Panc1 (cell line): ENCODE results near the gene RNF213. TPM values are rescaled to one million over a fixed set of nuclear protein-coding genes. Genes with fewer than 3 reads are reported as not detected.

Experiments used
- ATAC-seq: fragments of 200-7000 bp; cut with Tn5 transposase; 2 replicates; pipeline ENCODE4 v1.9.1; 2020; ENCODE audit warnings: mild to moderate bottlenecking, moderate library complexity
- BruUV-seq: library from RNA; stranded (reverse); fragments of 400-500 nt; replicated peaks from 2 replicates; lab custom pipeline; 2021; lab: Mats Ljungman, UMichigan
- CTCF ChIA-PET: fragments of 300-600 bp; sonication (Branson Sonifier 250); formaldehyde crosslinking; loops from one replicate; lab custom pipeline; 2022; ENCODE audit warnings: antibody characterized with exemption; lab: Charles Lee
- POLR2A ChIA-PET: fragments of 300-600 bp; sonication (Branson Sonifier 250); formaldehyde crosslinking; loops from one replicate; lab custom pipeline; 2022; ENCODE audit warnings: antibody characterized with exemption; lab: Charles Lee
- DNase-seq: peaks from one replicate; pipeline ENCODE4 v3.0.0-alpha.2; 2010; ENCODE audit warnings: low read depth, low spot score
- H3K27ac ChIP-seq: 2 replicates; pipeline ENCODE4 v1.5.1; 2011; ENCODE audit warnings: mild to moderate bottlenecking, low read length, inconsistent platforms
- H3K27me3 ChIP-seq: fragments of 200-500 bp; sonication (Bioruptor generic); 2 replicates; pipeline ENCODE4 v1.6.0; 2014; ENCODE audit warnings: low read length, inconsistent platforms; ENCODE audit not compliant: control insufficient read depth, insufficient read depth
- H3K36me3 ChIP-seq: fragments of 200-500 bp; sonication (Bioruptor generic); 2 replicates; pipeline ENCODE4 v1.5.1; 2014; ENCODE audit warnings: inconsistent platforms, mild to moderate bottlenecking, low read length, moderate library complexity; ENCODE audit not compliant: control insufficient read depth, insufficient read depth
- H3K4me1 ChIP-seq: 2 replicates; pipeline ENCODE4 v1.5.1; 2011; ENCODE audit warnings: inconsistent platforms, mild to moderate bottlenecking, low read length, moderate library complexity; ENCODE audit not compliant: control insufficient read depth, insufficient read depth
- H3K4me3 ChIP-seq, 2 experiments: 2 replicates each; pipeline ENCODE4 v1.5.1; 2011 to 2012; ENCODE audit warnings: low read depth in 2 of 2, low read length in 2 of 2, mild to moderate bottlenecking in 2 of 2, inconsistent platforms in 1 of 2, moderate library complexity in 1 of 2
- H3K9me3 ChIP-seq: fragments of 200-500 bp; sonication (Bioruptor generic); 2 replicates; pipeline ENCODE4 v1.5.1; 2014; ENCODE audit warnings: low read depth, mild to moderate bottlenecking, inconsistent platforms, low read length, moderate library complexity; ENCODE audit not compliant: control insufficient read depth, insufficient read depth
- CTCF ChIP-seq: fragments of 450-650 bp; IDR thresholded peaks from 2 replicates; pipeline ENCODE4 v1.5.1; 2017; ENCODE audit warnings: mild to moderate bottlenecking
- POLR2AphosphoS5 ChIP-seq: IDR thresholded peaks from 2 replicates; pipeline ENCODE4 v1.6.1; 2012; ENCODE audit warnings: mild to moderate bottlenecking, low read depth, low read length, moderate library complexity
- SIN3A ChIP-seq: IDR thresholded peaks from 2 replicates; pipeline ENCODE4 v1.6.1; 2012; ENCODE audit warnings: low read depth, mild to moderate bottlenecking, low read length, moderate library complexity, borderline replicate concordance; ENCODE audit not compliant: insufficient read depth
- TCF7L2 ChIP-seq: IDR thresholded peaks from 2 replicates; pipeline ENCODE4 v1.6.1; 2011; ENCODE audit warnings: mild to moderate bottlenecking, low read depth, low read length, inconsistent platforms
- in situ Hi-C: cut with HindIII; loops from 2 replicates; pipeline ENCODE4 v1.10.0; 2016; ENCODE audit warnings: low sequenced_read_pairs, low pct_unique_long_range_greater_than_20kb
- intact Hi-C: fragments of 100-400 bp; cut with micrococcal nuclease; formaldehyde crosslinking; loops from one replicate; pipeline ENCODE4 v1.10.0; 2022; ENCODE audit not compliant: unreplicated experiment
- total RNA-seq: library from RNA; stranded (reverse); gene quantifications from one replicate; pipeline ENCODE4 v1.2.1, GENCODE V29; 2021; ENCODE audit not compliant: unreplicated experiment
- TF ChIP-seq, protein P1 (sequence below), 2 experiments: IDR thresholded peaks; 2 replicates each; pipeline ENCODE4 v1.6.1; 2011 to 2012; ENCODE audit warnings: low read depth in 2 of 2, control low read depth in 1 of 2, low read length in 1 of 2, mild to moderate bottlenecking in 1 of 2, moderate library complexity in 1 of 2; ENCODE audit not compliant: insufficient read depth in 1 of 2

Gene RNF213
- total RNA-seq, 1 experiment from 2014 or later: 230 TPM

GRCh38 chr17:80442323-80442659, 181.6 kb downstream of the RNF213 start:
- CTCF ChIA-PET: no interaction called here

DNA sequence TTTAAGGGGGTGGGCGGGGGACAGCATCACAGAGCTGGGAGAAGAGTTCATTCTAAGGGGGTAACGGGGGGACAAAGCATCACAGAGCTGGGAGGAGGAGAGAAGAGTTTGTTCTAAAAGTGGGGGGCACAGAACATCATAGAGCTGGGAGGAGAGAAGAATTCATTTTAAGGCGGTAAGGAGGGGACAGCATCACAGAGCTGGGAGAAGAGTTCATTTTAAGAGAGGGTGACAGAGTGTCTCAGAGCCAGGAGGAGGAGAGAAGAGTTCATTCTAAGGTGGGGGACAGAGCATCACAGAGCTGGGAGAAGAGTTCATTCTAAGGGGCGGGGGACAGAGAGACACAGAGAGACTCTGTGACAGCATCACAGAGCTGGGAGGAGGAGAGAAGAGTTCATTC, 182.1 kb downstream of the RNF213 start:
- Histone ChIP-seq H3K27ac (no peak overlapping the region), H3K4me3 (no peak overlapping the region), H3K27me3 (no peaks in the 10 kb centered on the region), H3K4me1 (no peaks in the 10 kb centered on the region), H3K36me3 (no peaks in the 10 kb centered on the region), H3K9me3 (no peaks in the 10 kb centered on the region)
- ChIA-PET CTCF (no interaction called here), POLR2A (interaction anchor here (0.7 kb wide), 1 partner anchor 53 kb away, joined by 3 read pairs; no protein-coding TSS in a partner anchor)
- TF ChIP-seq, protein P1, sequence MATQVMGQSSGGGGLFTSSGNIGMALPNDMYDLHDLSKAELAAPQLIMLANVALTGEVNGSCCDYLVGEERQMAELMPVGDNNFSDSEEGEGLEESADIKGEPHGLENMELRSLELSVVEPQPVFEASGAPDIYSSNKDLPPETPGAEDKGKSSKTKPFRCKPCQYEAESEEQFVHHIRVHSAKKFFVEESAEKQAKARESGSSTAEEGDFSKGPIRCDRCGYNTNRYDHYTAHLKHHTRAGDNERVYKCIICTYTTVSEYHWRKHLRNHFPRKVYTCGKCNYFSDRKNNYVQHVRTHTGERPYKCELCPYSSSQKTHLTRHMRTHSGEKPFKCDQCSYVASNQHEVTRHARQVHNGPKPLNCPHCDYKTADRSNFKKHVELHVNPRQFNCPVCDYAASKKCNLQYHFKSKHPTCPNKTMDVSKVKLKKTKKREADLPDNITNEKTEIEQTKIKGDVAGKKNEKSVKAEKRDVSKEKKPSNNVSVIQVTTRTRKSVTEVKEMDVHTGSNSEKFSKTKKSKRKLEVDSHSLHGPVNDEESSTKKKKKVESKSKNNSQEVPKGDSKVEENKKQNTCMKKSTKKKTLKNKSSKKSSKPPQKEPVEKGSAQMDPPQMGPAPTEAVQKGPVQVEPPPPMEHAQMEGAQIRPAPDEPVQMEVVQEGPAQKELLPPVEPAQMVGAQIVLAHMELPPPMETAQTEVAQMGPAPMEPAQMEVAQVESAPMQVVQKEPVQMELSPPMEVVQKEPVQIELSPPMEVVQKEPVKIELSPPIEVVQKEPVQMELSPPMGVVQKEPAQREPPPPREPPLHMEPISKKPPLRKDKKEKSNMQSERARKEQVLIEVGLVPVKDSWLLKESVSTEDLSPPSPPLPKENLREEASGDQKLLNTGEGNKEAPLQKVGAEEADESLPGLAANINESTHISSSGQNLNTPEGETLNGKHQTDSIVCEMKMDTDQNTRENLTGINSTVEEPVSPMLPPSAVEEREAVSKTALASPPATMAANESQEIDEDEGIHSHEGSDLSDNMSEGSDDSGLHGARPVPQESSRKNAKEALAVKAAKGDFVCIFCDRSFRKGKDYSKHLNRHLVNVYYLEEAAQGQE (IDR thresholded peaks at IDR 0.05; ENCODE audit: insufficient read depth in 1 of 2, low read depth in 2 of 2, low read length in 1 of 2): peak in 1 of 2 experiments; percentile 39; a peak in 1 of 4 replicates
- TF ChIP-seq SIN3A (no peak), TCF7L2 (no peak)
- in situ Hi-C loops: no loop called here
- BruUV-seq: no TSS peak
- DNase-seq (no peak), ATAC-seq (no peak)
- intact Hi-C loops: no loop called here

More at GRCh38 chr17:80442323-80442659, 181.6 kb downstream of the RNF213 start:
- no peak for DNase-seq
- intact Hi-C loops: no loop called here
- no peaks in the 10 kb centered on the region for H3K36me3 ChIP-seq
- no peaks in the 10 kb centered on the region for H3K9me3 ChIP-seq
- no peak for ATAC-seq
- BruUV-seq: no TSS peak
- no peak overlapping the region for H3K4me3 ChIP-seq
- in situ Hi-C loops: no loop called here
- TF ChIP-seq CTCF: no peak
- no peak for TF ChIP-seq SIN3A
- TF ChIP-seq TCF7L2: no peak
- no peak for TF ChIP-seq POLR2AphosphoS5
- TF ChIP-seq, protein P1 (IDR thresholded peaks at IDR 0.05; ENCODE audit: insufficient read depth in 1 of 2, low read depth in 2 of 2, low read length in 1 of 2): peak in 1 of 2 experiments; percentile 54; a peak in 1 of 4 replicates
- H3K27me3 ChIP-seq: no peaks in the 10 kb centered on the region
- no peak overlapping the region for H3K27ac ChIP-seq
- H3K4me1 ChIP-seq: no peaks in the 10 kb centered on the region
- POLR2A ChIA-PET: no interaction called here
